HFFc6 (cell line): ENCODE results near the gene ZNF580. TPM values are rescaled to one million over a fixed set of nuclear protein-coding genes. Genes with fewer than 3 reads are reported as not detected.

Source experiments
- DNase-seq: peaks from one replicate; pipeline ENCODE4 v3.0.0-alpha.2; 2018
- H3K27ac Mint-ChIP-seq: 2 replicates; pipeline ENCODE4 v1.8.0; 2020; ENCODE audit warnings: mild to moderate bottlenecking, mixed read lengths
- H3K27me3 Mint-ChIP-seq: 2 replicates; pipeline ENCODE4 v1.8.0; 2021; ENCODE audit warnings: mild to moderate bottlenecking, moderate library complexity, mixed read lengths; ENCODE audit not compliant: insufficient read depth
- H3K36me3 Mint-ChIP-seq: 2 replicates; pipeline ENCODE4 v1.8.0; 2021; ENCODE audit warnings: low read depth, mixed read lengths
- H3K4me1 Mint-ChIP-seq: 2 replicates; pipeline ENCODE4 v1.8.0; 2020; ENCODE audit warnings: low read depth, mixed read lengths
- H3K4me3 Mint-ChIP-seq: 2 replicates; pipeline ENCODE4 v1.8.0; 2020; ENCODE audit warnings: mild to moderate bottlenecking, moderate library complexity, mixed read lengths
- H3K9me3 Mint-ChIP-seq: 2 replicates; pipeline ENCODE4 v1.8.0; 2020; ENCODE audit warnings: mild to moderate bottlenecking, mixed read lengths
- total RNA-seq, 6 experiments: library from RNA; stranded (reverse); fragmentation: NEBNext Ultra II Directional; extraction: Animal tissue kit (Norgen Biotek cat#: 25700); gene quantifications; 2 replicates in 1 of 6; 3 replicates in 5 of 6; pipeline ENCODE4 v1.2.3, GENCODE V29; 2021
- TF ChIP-seq, protein P1 (sequence below): fragments of 200-600 bp; sonication (generic); IDR thresholded peaks from 2 replicates; pipeline ENCODE4 v1.5.0; 2021; ENCODE audit warnings: antibody characterized with exemption, mild to moderate bottlenecking

ZNF580 gene
- total RNA-seq, 6 experiments from 2014 or later, result 51.0 to 60.5 (median 57.7) TPM

DNA sequence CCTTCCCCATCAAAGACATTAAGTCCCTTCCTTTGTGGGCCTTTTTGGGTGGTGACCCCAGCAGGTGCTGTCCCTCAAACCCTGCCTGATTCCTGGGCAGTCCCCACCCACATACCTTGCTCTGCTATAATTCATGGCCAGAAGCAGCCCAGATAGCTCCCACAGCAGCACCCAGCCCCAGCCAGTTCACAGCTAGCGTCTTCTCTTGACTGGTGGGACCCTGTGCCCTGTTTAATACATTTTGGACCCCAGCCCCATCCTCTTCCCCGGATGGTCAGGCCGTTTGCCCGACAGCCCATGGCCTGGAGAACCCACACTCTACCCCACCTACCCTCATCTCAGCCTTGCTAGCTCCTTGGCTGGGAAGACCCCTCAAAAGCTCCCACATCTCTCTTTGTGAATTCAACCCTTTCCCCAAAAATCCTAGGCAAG is 9.3 kb downstream of the ZNF580 start:
- H3K27me3 Mint-ChIP-seq, result peaks cover 4% of the 10 kb centered on the region
- peaks cover 6% of the 10 kb centered on the region; the same call in 1 of the 2 replicates for H3K36me3 Mint-ChIP-seq
- H3K9me3 Mint-ChIP-seq, result no peaks in the 10 kb centered on the region
- H3K27ac Mint-ChIP-seq, result no peak overlapping the region
- peaks cover 18% of the 10 kb centered on the region for H3K4me1 Mint-ChIP-seq
- H3K4me3 Mint-ChIP-seq, result no peak overlapping the region
- TF ChIP-seq, protein P1, sequence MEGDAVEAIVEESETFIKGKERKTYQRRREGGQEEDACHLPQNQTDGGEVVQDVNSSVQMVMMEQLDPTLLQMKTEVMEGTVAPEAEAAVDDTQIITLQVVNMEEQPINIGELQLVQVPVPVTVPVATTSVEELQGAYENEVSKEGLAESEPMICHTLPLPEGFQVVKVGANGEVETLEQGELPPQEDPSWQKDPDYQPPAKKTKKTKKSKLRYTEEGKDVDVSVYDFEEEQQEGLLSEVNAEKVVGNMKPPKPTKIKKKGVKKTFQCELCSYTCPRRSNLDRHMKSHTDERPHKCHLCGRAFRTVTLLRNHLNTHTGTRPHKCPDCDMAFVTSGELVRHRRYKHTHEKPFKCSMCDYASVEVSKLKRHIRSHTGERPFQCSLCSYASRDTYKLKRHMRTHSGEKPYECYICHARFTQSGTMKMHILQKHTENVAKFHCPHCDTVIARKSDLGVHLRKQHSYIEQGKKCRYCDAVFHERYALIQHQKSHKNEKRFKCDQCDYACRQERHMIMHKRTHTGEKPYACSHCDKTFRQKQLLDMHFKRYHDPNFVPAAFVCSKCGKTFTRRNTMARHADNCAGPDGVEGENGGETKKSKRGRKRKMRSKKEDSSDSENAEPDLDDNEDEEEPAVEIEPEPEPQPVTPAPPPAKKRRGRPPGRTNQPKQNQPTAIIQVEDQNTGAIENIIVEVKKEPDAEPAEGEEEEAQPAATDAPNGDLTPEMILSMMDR, result no peak
- no peak for DNase-seq

DNA sequence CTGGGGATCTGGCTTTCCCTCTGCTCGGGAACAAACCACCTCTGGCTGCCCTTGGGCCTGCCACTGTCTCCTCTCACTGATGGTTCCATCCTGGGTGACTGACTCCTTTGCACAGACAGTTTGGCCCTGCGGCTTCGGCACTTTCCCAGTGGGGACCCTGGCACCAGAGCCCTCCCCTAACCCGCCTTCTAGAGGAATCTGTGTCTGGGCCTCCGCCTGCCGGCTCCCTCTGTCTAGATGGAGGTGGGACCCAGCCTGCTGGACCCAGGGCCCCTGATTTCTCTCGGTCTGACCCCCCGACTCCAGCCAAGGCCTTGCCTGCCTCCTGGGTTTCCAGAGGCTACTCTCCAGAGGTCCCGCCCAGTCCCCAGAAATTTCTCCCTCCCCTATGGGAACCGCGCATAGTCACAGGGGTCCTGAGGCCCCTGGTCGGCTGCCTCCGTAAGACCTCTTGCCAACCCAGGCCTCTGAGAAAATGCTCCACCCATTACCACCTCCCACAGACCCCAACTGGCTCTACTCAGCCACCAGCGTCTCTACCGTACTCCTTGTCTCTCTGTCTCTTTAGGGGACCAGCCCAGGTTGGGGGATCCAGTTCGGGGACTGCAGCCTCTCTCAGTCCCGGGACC is 9.9 kb downstream of the ZNF580 start:
- H3K9me3 Mint-ChIP-seq, result no peaks in the 10 kb centered on the region
- H3K4me3 Mint-ChIP-seq, result no peak overlapping the region
- TF ChIP-seq, protein P1, result no peak
- peaks cover 5% of the 10 kb centered on the region for H3K36me3 Mint-ChIP-seq
- H3K27ac Mint-ChIP-seq, result no peak overlapping the region
- no peak for DNase-seq
- peaks cover 14% of the 10 kb centered on the region for H3K4me1 Mint-ChIP-seq
- peaks cover 4% of the 10 kb centered on the region for H3K27me3 Mint-ChIP-seq

DNA sequence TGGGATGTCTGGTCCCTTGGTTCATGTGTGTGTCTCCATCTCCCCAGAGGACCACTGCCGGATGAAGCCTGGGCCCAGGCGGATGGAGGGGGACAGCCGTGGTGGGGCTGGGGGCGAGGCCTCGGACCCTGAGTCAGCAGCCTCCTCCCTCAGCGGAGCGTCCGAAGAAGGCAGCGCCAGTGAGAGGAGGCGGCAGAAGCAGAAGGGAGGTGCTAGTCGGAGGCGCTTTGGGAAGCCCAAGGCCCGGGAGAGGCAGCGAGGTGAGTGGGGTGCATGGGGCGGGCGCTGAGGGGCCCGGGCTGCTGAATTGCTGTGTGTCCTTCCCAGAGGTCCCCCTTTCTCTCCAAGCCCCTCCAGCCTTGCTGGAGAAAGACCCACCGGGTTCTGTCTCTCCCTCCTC is 10.4 kb downstream of the ZNF580 start:
- Mint-ChIP-seq H3K36me3 (peaks cover 10% of the 10 kb centered on the region), H3K27me3 (peaks cover 6% of the 10 kb centered on the region), H3K4me1 (peaks cover 19% of the 10 kb centered on the region), H3K9me3 (no peaks in the 10 kb centered on the region), H3K27ac (no peak overlapping the region), H3K4me3 (no peak overlapping the region)
- TF ChIP-seq, protein P1, result no peak
- no peak for DNase-seq

DNA sequence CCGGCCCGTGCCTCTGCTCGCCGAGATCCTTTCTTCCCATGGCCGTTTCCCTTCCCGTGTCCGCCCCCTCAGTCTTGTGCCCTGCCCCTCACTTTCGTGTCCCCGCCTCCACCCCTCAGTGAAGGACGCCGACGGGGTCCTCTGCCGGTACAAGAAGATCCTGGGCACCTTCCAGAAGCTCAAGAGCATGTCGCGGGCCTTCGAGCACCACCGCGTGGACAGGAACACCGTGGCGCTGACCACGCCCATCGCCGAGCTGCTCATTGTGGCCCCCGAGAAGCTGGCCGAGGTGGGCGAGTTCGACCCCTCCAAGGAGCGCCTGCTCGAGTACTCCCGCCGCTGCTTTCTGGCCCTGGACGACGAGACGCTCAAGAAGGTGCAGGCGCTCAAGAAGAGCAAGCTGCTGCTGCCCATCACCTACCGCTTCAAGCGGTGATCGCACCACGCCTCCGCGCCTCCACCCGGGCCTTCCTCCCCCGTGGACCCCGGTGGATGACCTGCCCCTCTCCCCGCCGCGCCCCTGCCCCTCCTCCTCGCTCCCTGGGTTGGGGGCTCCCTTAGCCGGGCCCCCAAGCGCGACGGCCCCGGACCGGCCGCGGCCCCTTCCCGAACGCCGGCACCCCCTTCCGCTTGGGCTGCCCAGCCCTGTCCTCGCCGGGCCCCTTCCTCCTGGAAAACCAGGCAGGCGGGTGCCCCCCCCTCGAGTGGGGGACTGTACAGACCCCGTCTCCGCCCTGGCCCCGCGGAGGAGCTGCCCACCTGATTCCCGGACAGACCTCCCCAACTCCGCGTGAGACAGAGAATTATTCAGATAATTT is 11.7 kb downstream of the ZNF580 start:
- Mint-ChIP-seq H3K27me3 (peaks cover 6% of the 10 kb centered on the region), H3K4me3 (no peak overlapping the region), H3K9me3 (no peaks in the 10 kb centered on the region), H3K27ac (no peak overlapping the region), H3K36me3 (peaks cover 12% of the 10 kb centered on the region), H3K4me1 (peaks cover 23% of the 10 kb centered on the region)
- DNase-seq, result no peak
- TF ChIP-seq, protein P1, result no peak

DNA sequence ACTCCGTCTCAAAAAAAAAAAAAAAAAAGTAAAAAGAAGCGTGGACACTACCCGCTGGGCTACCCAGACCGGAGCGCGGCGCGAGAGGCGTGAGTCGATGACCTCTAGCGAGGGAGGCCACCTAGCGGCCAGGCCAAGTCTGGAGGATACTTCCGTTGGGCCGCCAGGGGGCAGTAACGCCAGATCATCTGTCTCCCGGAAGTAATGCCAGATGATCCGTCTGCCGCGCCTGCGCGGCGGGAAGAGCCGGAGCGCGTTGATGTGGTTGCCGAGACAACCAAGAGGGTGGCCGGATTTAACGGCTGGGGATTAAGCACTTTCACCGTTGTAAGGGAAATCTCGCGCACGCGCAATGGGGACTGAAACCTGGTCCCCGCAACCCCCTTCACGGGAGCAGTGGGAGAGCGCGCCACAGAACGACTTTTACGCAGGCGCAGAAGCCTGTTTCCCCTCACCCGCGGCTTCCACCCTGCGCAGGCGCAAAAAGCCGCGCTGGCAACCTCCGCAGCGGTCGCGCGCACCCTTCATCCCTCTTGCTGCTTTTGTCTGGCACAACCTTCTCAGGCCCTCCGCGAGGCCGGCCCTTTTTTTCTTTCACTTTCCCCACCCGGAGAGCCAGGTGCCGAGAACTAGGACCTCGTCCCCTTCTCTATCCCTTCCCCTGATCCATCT is 13.0 kb downstream of the ZNF580 start:
- Mint-ChIP-seq H3K36me3 (peaks cover 12% of the 10 kb centered on the region), H3K27ac (peak overlapping the region; percentile 100), H3K4me1 (peaks cover 28% of the 10 kb centered on the region), H3K9me3 (no peaks in the 10 kb centered on the region), H3K27me3 (peaks cover 6% of the 10 kb centered on the region), H3K4me3 (peak overlapping the region; percentile 97)
- DNase-seq, result peak; percentile 99
- TF ChIP-seq, protein P1, result peak; percentile 99
